Limb (tissue), 2 donors: ENCODE data around the gene ACAP1.
"Not testable (repeated sequence)": the region's sequence is repeated elsewhere in the genome, so short reads cannot be mapped to it uniquely, and the experiment has no call there.

ENCODE experiments used
- DNase-seq, 2 donors: peaks; one replicate each; pipeline ENCODE4 v3.0.0-alpha.2; 2016; ENCODE audit errors: extremely low spot score in 2 of 2

Gene ACAP1

DNA sequence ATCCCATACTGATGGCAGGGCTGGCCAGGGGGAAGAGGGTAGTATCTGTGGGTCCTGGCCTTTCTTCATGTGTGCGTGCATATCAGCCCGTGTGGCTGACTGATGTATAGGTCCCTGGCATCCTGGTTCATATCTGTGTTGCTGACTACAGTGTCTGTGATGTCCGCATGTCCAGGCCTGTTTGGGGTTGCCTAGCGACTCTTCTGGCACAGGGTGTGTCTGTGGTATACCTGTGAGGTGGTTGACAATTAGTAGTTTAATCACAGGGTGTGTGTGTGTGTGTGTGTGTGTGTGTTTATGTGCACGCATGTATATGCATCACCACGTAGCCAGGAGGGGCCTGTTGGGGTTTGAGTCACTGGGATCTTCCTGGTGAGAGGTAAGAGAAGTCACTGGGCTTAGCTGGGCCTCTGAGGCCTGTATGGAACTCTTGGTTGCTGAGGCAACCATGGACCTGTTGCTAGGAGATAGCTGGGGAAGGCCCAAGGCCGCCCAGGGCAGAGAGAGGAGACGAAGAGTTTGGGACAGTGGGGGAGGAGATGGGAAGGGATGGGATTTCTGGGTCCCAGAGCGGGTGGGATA lies 18.0 kb downstream of the ACAP1 start:
- DNase-seq = no peak

DNA sequence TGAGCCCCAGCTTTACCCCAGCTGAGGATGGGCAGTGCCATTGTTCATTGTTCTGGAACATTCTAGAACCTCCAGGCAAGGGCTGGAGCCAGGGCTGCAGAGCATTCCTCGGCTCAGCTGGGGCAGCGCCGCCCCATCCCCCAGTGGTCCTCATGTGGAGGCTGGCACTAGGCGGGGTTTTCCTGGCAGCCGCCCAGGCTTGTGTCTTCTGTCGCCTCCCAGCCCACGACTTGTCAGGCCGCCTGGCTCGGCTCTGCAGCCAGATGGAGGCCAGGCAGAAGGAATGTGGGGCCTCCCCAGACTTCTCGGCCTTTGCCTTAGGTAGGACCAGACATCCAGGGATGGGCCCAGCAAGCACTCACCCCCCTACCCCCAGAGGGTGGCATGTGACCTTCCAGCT lies 18.7 kb downstream of the ACAP1 start, which contains the start of gene TMEM95:
TSS of gene TMEM95 (plus strand) at position 104 of the 400 bp plus-strand sequence. CDS start at position 153, 49 bp downstream.
- DNase-seq = peak in 1 of 2 donors; percentile 70

DNA sequence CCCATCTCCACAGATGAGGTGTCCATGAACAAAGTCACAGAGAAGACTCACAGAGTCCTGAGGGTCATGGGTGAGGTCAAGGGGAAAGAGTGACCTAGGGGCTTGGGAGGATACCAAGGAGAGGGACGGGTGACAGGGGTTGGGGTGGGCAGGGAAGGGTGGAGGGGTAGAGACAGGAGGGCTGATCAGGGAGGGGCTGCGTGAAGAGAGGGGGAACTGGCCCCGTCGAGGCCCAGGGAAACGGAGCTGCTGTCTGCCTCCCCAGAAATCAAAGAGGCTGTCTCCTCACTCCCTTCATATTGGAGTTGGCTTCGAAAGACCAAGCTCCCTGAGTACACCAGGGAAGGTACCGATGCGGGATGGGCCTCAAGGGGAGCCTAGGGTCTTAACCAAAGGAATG lies 19.2 kb downstream of the ACAP1 start:
- DNase-seq = no peak

DNA sequence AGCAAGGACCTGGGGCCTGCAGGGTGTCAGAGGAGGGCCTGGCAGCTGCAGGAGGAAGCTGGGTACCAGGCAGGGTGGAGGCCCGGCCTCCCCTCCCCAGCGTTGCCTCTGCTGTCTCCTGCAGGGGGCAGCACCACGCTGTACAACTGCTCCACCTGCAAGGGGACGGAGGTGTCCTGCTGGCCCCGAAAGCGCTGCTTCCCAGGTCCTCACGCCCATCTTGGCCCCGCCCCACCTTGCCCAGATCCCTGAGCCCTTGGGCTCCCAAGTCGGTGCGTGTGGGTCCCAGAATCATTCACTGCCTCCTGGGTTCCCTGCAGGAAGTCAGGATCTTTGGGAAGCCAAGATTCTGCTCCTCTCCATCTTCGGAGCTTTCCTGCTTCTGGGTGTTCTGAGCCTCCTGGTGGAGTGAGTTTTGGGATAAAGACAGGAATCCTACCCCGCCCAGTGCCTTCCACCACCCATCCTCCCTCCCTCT lies 19.8 kb downstream of the ACAP1 start:
- DNase-seq = peak; percentile 58 to 82

DNA sequence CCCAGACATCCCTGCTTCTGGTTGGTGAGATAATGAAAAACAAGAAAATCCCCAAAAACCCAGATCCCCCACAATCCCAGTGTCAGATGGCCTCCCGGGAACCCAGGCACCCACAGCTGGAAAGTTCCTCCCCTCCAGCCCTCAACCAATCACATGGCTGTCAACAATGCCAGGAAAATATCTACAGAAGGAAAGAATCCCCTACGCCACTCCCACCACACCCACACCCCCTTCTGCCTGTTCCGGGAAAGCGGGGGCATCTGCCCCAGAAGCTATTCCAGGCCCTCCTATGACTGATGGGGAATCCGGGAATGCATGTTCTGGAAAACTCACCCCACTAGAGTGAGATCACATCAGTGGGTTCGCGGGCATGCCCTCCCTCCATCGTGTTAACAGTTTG lies 20.4 kb downstream of the ACAP1 start:
- no peak for DNase-seq

DNA sequence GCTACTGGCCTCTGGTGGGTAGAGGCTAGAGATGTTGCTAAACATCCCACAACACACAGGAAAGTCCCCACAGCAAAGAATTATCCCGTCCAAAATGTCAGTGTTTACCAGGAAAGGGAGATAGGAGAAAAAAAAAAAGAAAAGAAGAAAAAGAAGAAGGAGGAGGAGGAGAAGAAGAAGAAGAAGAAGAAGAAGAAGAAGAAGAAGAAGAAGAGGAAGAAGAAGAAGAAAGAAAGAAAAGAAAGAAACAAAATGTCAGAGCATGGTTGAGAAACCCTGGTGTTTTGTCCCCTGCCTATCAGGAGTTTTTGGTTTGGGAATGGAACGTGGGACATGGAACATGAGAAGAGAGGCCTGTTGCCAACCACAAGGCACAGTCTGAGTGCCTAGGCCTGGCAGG lies 21.1 kb downstream of the ACAP1 start:
- DNase-seq = no peak

DNA sequence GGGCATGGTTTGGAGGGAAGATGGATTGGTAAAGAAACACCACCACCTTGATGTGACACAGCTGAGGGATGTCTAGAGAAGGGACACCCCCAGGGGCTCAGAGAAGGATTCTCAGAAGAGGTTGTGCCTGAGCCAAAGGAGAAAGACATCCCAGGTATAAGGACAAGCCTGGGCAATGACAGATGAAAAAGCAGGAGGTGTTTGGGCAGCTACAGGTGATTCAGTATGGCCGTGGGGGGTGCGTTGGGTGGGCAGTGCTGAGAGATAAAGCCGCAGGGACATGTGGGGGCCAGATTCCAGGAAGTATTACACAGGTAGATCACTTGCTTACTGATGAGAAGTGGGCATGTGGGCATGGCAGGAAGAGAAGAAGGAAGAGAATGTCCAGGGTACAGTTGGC lies 25.6 kb downstream of the ACAP1 start:
- no peak for DNase-seq

DNA sequence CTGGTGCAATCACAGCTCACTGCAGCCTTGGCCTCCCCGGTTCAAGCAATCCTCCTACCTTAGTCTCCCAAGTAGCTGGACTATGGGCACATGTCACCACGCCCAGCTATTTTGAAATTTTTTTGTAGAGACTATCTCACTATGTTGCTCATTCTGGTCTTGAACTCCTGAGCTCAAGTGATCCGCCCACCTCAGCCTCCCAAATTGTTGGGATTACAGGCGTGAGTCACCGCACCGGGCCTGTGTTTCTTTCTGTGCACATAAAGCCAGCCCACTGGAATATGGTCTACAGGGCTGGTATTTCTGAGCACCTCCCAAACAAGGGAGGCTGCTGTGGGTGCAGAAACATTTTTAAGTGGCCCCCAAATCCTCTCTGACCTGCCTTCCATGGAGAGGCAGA lies 27.0 kb downstream of the ACAP1 start:
- no peak for DNase-seq

DNA sequence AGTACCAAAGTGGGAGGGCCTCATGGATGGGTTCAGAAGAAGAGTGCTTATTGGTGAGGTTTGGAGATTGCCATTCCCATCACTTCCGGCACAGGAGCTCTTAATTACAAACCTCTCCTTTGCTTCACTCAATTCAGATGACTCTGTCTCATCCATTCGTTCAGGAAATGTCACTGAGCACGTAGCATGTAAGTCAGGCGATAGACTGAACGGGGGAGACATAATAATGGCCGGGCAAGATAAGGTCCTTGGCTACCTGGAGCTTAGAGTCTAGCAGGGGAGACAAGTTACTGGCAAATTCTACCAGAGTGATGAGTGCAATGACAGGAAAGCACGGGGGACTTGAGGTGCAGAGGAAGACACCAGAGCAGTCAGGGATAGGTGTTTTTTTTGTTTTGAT lies 29.6 kb downstream of the ACAP1 start:
- DNase-seq = not testable (repeated sequence)

DNA sequence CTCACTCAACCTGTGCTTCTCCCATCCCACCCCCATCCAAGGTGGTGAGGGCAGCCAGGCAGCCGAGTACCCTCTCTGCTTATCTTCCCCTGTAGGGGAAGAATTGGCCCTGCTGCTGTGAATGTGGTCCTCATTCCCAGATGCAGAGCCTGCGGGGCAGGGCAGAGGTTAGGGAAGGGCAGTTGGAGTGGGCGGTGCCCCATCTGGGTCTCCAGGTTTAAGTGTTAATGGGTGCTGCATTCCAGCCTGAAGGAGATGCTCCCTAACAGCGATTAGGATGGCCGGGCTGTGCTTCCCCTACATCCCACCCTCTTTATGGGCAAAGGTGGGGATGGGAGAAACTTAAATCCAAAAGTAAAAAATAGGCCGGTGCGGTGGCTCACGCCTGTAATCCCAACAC lies 30.8 kb downstream of the ACAP1 start:
- no peak for DNase-seq

DNA sequence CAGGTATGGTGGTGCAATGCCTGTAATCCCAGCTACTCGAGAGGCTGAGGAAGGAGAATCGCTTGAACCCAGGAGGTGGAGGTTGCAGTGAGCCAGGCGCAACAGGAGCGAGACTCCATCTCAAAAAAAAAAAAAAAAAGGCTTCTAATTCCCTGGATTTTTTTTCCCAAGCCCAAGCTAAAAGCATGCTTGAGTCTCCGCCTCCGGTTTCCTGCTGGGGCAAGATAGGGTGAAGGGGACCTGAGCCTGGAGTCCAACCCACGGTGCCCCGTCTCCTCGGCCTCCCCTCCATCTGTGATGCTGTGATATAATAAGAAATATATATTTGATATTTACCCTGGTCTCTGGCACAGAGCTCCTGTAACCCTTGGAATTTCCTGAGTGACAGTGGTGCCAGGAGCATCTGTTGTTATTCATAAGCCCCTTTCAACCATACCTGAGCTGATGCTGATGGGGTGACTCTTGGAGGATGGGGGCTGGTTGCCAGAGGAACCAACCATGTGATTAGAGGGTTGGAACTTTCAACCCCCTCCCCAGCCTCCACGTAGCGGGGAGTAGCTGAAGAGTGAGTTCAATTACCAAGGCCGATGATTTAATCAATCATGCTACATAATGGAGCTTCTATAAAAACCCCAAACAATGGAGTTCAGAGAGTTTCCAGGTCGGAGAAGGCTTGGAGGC lies 31.7 kb downstream of the ACAP1 start:
- DNase-seq = no peak

DNA sequence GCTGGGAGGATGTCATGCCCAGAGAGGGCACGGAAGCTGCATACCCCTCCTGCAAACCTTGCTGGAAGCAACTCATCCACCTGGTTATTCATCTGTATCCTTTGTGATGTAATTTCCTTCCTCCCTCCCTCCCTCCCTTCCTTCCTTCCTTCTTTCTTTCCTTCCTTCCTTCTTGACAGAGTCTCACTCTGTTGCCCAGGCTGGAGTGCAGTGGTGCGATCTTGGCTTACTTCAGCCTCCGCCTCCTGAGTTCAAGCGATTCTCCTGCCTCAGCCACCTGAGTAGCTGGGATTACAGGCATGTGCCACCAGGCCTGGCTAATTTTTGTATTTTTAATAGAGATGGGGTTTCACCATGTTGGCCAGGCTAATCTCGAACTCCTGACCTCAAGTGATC lies 32.3 kb downstream of the ACAP1 start:
- DNase-seq = not testable (repeated sequence)

DNA sequence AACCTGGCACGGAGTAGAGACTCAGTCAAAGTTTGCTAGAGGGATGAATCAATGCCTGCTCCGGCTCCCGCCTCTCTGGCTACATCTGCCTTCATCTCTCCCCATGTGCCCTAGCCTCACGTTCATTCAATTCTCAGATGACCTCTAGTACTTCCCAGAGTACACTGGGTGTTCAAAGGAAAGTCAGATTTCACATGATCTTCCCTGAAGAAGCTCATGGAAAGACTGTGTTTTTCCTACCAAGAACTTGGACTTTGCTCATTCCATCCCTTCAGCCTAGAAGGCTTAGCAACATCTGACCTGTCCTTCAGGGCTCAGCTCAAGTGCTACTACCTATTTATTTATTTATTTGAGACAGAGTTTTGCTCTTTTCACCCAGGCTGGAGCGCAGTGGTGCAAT lies 33.5 kb downstream of the ACAP1 start:
- no peak for DNase-seq

DNA sequence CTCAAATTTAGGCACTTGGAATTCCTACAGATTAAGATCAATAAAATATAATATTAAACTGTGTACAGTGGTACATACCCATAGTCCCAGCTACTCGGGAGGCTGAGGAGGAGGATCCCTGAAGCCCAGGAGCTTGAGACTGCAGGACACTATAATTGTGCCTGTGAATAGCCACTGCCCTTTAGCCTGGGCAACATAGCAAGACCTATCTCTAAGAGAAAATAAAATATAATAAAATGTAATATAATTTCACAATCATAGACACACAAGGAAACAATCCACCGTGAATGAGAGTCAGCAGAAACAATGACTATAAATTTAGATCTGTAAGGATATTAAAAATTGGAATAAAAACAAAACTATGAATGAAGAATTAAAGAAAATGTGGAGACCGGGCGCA lies 34.5 kb downstream of the ACAP1 start:
- no peak for DNase-seq

DNA sequence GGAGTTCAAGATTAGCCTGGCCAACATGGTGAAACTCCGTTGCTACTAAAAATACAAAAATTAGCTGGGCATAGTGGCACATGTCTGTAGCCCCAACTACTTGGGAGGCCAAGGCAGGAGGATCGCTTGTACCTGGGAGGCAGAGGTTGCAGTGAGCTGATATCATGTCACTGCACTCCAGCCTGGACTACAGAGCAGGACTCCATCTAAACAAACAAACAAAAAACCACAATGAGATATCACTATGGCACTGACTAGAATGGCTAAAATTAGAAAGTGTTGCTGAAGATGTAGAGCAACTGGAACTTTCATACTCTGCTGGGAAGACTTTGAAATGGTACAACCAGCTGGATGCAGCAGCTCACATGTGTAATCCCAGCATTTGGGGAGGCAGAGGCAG lies 38.0 kb downstream of the ACAP1 start:
- no peak for DNase-seq

DNA sequence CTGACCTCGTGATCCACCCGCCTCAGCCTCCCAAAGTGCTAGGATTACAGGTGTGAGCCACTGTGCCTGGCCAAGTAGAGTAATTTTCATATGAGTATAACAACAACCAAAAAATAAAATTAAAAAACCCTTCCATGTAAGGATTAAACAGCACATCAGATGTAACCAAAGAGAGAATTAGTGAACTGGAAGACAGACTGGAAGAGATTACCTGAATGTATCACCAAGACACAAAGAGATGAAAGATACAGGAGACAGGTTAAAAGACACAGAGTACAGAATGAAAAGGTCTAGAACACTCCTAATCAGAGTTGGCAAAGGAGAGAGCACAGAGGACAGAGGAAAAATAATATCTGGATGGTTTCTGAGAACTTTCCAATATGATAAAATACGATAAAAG lies 42.8 kb downstream of the ACAP1 start:
- DNase-seq = no peak

DNA sequence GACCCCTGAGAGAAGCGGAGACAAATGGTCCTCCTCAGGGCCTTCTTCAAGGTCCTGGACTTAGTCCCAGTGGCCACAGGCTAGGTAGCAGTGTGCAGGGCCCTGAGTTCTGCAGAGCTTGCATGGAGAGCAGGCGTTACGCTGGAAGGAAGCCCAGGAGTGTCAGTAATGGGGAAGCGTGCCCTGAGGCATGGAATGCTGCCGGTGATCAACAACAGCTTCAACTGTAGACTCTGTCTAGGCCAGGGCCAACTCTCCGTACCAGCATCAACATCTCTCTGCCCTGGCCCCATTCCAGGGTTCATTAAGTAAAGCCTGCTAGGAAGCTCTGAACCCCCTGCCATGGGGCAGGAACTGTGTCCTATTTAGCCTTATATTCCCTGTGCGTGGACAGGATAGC lies 44.0 kb downstream of the ACAP1 start:
- peak in 1 of 2 donors; percentile 43 for DNase-seq

DNA sequence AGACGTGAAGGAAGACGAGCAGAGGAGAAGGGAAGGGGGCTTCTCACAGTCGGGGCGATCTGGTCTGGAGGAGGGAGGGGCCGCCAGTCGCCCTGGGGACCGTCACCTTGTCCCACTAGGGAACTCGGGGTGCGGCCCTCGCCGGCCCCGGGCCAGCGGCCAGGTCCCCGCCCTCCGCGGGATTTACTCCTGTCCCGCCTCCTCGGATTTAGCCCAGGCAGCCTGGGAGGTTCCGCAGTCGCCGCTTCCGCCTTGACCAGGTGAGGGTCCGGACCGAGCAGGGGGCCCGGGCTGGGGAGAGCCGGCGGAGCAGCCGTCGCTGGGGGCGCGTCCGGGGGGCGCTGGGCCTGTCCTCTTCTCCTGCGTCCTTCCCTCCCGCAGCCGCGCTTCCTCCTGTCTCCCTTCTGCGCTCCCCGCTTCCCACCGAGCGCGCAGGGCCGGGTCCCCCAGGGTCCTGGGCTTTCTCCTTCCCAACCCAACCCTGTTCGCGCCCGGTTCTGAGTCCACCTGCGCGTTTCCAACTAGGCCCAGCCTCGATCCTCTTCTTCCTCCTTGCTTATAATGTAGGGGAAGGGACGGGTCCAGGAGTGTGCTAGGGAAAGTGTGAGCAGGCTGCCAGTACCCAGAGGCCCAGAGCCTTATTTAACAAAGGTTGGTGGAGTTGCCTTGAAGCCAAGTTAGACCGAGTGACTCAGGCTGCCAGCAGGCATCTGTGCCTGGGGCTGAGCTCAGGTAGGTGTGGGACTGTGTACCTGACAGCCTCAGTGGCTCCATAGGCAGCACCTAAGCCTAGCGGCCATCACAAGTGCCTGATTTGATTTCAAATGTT lies 44.7 kb downstream of the ACAP1 start, which contains the start of gene TNK1:
TSS of gene TNK1 (plus strand) at position 235 of the 829 bp plus-strand sequence. CDS start 1,838 bp downstream, outside the sequence.
- no peak for DNase-seq

DNA sequence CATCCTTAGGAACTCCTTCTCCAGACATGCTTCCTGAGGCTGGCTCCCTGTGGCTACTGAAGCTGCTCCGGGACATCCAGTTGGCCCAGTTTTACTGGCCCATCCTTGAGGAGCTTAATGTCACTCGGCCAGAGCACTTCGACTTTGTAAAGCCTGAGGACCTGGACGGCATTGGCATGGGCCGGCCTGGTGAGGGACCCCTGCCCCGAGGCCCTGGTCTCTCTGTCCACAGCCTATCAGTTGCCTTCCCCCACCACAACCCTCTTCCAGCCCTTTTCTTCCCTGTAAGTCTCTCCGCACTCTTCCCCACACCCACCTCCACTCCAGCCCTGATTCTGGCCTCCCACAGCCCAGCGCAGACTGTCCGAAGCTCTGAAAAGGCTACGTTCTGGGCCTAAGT lies 46.6 kb downstream of the ACAP1 start:
- DNase-seq = no peak

DNA sequence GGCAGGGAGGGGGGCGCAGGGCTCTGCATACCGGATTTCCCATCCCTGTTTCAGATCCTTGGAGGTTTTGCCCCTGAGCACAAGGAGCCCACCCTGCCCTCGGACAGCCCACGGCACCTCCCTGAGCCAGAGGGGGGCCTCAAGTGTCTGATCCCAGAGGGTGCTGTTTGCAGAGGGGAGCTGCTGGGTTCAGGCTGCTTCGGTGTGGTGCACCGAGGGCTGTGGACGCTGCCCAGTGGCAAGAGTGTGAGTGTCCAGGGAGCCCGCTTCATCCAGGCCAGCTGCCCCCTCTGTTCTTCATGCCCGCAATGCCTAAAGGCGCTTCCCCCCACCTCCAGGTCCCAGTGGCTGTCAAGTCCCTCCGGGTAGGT lies 47.0 kb downstream of the ACAP1 start:
- DNase-seq = no peak

DNA sequence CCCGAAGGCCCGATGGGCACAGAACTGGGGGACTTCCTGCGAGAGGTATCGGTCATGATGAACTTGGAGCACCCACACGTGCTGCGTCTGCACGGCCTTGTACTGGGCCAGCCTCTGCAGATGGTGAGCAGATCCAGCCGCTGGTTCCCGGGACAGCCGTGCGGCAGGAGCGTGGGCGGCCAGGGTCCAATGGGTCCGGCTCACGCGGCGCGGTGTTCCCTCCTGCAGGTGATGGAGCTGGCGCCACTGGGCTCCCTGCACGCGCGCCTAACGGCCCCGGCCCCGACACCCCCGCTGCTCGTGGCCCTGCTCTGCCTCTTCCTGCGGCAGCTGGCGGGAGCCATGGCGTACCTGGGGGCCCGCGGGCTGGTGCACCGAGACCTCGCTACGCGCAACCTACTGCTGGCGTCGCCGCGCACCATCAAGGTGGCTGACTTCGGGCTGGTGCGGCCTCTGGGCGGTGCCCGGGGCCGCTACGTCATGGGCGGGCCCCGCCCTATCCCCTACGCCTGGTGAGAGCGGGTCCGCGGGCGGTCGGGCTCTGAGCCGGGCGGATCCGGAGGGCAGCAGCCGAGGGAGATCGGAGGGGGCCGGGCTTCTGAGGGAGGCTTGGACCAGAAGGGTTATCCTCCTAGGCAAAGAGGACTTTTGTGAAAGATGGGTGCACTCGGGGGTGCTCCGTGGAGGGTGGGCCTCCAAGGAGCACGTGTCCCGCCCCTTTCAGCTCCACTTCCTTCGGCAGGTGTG lies 47.6 kb downstream of the ACAP1 start:
- peak; percentile 37 to 80 for DNase-seq
